Measurements from ENCODE around the gene SNRPA.

Gene SNRPA

DNA sequence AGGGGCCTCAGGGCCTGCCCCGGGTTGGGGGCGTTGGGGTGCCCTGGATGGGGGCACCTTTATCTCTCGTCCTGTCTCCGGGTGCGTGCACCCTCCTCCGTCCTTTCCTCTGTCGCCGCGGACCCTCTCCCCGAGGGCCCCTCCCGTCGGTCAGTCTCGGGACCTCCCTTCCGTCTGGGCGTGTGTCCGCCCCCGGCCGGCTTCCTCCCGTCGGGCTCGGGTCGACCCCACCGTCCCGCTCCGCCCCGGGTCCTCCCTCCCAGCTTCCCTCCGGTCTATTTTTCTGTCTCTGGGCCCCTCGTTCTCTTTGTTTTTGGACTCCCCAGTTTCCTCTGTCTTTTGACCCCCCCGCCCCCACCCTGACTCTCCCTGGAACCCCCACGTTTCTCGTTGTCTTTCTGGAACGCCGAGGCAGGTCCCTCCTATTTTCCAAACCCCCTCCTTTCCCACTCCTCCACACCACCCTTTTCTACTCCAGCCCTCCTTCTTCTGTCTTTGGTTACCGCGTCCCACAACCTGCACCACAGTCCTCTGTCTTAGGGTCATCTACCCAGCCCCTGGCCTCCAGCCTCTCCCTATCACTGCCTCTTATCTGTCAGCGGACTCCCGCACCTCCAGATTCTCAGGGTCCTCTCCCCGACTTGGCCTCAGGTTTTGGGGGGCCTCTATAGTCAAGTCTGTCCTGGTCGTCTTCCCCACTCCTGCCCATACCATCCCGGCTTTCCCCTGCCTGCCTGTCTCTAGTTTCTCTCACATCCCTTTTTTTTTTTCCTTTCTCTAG, 48.7 kb downstream of the SNRPA start:
- no peak for TF ChIP-seq BACH2 (CRISPR knock-in tag; IDR thresholded peaks at IDR 0.05; ENCODE audit: borderline replicate concordance)
- TF ChIP-seq ZNF8 (CRISPR knock-in tag; IDR thresholded peaks at IDR 0.05): no peak
- TF ChIP-seq, protein P1, sequence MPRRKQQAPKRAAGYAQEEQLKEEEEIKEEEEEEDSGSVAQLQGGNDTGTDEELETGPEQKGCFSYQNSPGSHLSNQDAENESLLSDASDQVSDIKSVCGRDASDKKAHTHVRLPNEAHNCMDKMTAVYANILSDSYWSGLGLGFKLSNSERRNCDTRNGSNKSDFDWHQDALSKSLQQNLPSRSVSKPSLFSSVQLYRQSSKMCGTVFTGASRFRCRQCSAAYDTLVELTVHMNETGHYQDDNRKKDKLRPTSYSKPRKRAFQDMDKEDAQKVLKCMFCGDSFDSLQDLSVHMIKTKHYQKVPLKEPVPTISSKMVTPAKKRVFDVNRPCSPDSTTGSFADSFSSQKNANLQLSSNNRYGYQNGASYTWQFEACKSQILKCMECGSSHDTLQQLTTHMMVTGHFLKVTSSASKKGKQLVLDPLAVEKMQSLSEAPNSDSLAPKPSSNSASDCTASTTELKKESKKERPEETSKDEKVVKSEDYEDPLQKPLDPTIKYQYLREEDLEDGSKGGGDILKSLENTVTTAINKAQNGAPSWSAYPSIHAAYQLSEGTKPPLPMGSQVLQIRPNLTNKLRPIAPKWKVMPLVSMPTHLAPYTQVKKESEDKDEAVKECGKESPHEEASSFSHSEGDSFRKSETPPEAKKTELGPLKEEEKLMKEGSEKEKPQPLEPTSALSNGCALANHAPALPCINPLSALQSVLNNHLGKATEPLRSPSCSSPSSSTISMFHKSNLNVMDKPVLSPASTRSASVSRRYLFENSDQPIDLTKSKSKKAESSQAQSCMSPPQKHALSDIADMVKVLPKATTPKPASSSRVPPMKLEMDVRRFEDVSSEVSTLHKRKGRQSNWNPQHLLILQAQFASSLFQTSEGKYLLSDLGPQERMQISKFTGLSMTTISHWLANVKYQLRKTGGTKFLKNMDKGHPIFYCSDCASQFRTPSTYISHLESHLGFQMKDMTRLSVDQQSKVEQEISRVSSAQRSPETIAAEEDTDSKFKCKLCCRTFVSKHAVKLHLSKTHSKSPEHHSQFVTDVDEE (CRISPR knock-in tag; IDR thresholded peaks at IDR 0.05): no peak
- TF ChIP-seq, protein P2, sequence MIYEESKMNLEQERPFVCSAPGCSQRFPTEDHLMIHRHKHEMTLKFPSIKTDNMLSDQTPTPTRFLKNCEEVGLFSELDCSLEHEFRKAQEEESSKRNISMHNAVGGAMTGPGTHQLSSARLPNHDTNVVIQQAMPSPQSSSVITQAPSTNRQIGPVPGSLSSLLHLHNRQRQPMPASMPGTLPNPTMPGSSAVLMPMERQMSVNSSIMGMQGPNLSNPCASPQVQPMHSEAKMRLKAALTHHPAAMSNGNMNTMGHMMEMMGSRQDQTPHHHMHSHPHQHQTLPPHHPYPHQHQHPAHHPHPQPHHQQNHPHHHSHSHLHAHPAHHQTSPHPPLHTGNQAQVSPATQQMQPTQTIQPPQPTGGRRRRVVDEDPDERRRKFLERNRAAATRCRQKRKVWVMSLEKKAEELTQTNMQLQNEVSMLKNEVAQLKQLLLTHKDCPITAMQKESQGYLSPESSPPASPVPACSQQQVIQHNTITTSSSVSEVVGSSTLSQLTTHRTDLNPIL (CRISPR knock-in tag; IDR thresholded peaks at IDR 0.05; ENCODE audit: low read depth): no peak
- no peak for TF ChIP-seq TOX (CRISPR knock-in tag; IDR thresholded peaks at IDR 0.05; ENCODE audit: borderline replicate concordance)
- no peak for TF ChIP-seq PPARA (CRISPR knock-in tag; IDR thresholded peaks at IDR 0.05; ENCODE audit: borderline replicate concordance)
- TF ChIP-seq ZFP30 (CRISPR knock-in tag; IDR thresholded peaks at IDR 0.05): no peak
- no peak for TF ChIP-seq TCF4 (CRISPR knock-in tag; IDR thresholded peaks at IDR 0.05; ENCODE audit: borderline replicate concordance)
- TF ChIP-seq SNAI2 (CRISPR knock-in tag; IDR thresholded peaks at IDR 0.05): no peak
- TF ChIP-seq RARB (CRISPR knock-in tag; IDR thresholded peaks at IDR 0.05): no peak
- TF ChIP-seq, protein P3, sequence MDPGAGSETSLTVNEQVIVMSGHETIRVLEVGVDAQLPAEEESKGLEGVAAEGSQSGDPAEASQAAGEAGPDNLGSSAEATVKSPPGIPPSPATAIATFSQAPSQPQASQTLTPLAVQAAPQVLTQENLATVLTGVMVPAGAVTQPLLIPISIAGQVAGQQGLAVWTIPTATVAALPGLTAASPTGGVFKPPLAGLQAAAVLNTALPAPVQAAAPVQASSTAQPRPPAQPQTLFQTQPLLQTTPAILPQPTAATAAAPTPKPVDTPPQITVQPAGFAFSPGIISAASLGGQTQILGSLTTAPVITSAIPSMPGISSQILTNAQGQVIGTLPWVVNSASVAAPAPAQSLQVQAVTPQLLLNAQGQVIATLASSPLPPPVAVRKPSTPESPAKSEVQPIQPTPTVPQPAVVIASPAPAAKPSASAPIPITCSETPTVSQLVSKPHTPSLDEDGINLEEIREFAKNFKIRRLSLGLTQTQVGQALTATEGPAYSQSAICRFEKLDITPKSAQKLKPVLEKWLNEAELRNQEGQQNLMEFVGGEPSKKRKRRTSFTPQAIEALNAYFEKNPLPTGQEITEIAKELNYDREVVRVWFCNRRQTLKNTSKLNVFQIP (CRISPR knock-in tag; IDR thresholded peaks at IDR 0.05; ENCODE audit: borderline replicate concordance, low read depth): no peak
- no peak for TF ChIP-seq ISL1 (CRISPR knock-in tag; IDR thresholded peaks at IDR 0.05)
- TF ChIP-seq, protein P4, sequence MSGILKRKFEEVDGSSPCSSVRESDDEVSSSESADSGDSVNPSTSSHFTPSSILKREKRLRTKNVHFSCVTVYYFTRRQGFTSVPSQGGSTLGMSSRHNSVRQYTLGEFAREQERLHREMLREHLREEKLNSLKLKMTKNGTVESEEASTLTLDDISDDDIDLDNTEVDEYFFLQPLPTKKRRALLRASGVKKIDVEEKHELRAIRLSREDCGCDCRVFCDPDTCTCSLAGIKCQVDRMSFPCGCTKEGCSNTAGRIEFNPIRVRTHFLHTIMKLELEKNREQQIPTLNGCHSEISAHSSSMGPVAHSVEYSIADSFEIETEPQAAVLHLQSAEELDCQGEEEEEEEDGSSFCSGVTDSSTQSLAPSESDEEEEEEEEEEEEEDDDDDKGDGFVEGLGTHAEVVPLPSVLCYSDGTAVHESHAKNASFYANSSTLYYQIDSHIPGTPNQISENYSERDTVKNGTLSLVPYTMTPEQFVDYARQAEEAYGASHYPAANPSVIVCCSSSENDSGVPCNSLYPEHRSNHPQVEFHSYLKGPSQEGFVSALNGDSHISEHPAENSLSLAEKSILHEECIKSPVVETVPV (CRISPR knock-in tag; IDR thresholded peaks at IDR 0.05): no peak
- TF ChIP-seq OSR1 (CRISPR knock-in tag; IDR thresholded peaks at IDR 0.05): no peak
- no peak for TF ChIP-seq CSDC2 (CRISPR knock-in tag; IDR thresholded peaks at IDR 0.05)
- TF ChIP-seq ZFP3 (CRISPR knock-in tag; IDR thresholded peaks at IDR 0.05): no peak
- TF ChIP-seq ZNF70 (CRISPR knock-in tag; IDR thresholded peaks at IDR 0.05): no peak
- ATAC-seq: no peak

DNA sequence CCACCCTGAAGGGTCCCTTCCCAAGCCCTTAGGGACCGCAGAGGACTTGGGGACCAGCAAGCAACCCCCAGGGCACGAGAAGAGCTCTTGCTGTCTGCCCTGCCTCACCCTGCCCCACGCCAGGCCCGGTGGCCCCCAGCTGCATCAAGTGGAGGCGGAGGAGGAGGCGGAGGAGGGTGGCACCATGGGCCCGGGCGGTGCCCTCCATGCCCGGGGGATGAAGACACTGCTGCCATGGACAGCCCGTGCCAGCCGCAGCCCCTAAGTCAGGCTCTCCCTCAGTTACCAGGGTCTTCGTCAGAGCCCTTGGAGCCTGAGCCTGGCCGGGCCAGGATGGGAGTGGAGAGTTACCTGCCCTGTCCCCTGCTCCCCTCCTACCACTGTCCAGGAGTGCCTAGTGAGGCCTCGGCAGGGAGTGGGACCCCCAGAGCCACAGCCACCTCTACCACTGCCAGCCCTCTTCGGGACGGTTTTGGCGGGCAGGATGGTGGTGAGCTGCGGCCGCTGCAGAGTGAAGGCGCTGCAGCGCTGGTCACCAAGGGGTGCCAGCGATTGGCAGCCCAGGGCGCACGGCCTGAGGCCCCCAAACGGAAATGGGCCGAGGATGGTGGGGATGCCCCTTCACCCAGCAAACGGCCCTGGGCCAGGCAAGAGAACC, 49.5 kb downstream of the SNRPA start:
- no peak for ATAC-seq
- TF ChIP-seq ARNTL (CRISPR knock-in tag; IDR thresholded peaks at IDR 0.05; ENCODE audit: borderline replicate concordance, low read depth): no peak

DNA sequence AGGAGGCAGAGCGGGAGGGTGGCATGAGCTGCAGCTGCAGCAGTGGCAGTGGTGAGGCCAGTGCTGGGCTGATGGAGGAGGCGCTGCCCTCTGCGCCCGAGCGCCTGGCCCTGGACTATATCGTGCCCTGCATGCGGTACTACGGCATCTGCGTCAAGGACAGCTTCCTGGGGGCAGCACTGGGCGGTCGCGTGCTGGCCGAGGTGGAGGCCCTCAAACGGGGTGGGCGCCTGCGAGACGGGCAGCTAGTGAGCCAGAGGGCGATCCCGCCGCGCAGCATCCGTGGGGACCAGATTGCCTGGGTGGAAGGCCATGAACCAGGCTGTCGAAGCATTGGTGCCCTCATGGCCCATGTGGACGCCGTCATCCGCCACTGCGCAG, 50.0 kb downstream of the SNRPA start:
- no peak for ATAC-seq
- TF ChIP-seq ISL1 (CRISPR knock-in tag; IDR thresholded peaks at IDR 0.05): no peak
- TF ChIP-seq, protein P1 (CRISPR knock-in tag; IDR thresholded peaks at IDR 0.05): no peak
- TF ChIP-seq, protein P4 (CRISPR knock-in tag; IDR thresholded peaks at IDR 0.05): no peak
- TF ChIP-seq TCF4 (CRISPR knock-in tag; IDR thresholded peaks at IDR 0.05; ENCODE audit: borderline replicate concordance): no peak
- TF ChIP-seq, protein P5, sequence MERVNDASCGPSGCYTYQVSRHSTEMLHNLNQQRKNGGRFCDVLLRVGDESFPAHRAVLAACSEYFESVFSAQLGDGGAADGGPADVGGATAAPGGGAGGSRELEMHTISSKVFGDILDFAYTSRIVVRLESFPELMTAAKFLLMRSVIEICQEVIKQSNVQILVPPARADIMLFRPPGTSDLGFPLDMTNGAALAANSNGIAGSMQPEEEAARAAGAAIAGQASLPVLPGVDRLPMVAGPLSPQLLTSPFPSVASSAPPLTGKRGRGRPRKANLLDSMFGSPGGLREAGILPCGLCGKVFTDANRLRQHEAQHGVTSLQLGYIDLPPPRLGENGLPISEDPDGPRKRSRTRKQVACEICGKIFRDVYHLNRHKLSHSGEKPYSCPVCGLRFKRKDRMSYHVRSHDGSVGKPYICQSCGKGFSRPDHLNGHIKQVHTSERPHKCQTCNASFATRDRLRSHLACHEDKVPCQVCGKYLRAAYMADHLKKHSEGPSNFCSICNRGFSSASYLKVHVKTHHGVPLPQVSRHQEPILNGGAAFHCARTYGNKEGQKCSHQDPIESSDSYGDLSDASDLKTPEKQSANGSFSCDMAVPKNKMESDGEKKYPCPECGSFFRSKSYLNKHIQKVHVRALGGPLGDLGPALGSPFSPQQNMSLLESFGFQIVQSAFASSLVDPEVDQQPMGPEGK (CRISPR knock-in tag; IDR thresholded peaks at IDR 0.05; ENCODE audit: borderline replicate concordance): no peak
- no peak for TF ChIP-seq TOX (CRISPR knock-in tag; IDR thresholded peaks at IDR 0.05; ENCODE audit: borderline replicate concordance)
- TF ChIP-seq ZNF8 (CRISPR knock-in tag; IDR thresholded peaks at IDR 0.05): no peak
- TF ChIP-seq ZC3H10 (CRISPR knock-in tag; IDR thresholded peaks at IDR 0.05): no peak
- no peak for TF ChIP-seq ZNF565 (CRISPR knock-in tag; conservative IDR thresholded peaks at IDR 0.05; ENCODE audit: low read depth)
- no peak for TF ChIP-seq RARB (CRISPR knock-in tag; IDR thresholded peaks at IDR 0.05)
- TF ChIP-seq ZFP30 (CRISPR knock-in tag; IDR thresholded peaks at IDR 0.05): no peak
